Measurements from ENCODE around the gene FOXK1.

The FOXK1 gene

DNA sequence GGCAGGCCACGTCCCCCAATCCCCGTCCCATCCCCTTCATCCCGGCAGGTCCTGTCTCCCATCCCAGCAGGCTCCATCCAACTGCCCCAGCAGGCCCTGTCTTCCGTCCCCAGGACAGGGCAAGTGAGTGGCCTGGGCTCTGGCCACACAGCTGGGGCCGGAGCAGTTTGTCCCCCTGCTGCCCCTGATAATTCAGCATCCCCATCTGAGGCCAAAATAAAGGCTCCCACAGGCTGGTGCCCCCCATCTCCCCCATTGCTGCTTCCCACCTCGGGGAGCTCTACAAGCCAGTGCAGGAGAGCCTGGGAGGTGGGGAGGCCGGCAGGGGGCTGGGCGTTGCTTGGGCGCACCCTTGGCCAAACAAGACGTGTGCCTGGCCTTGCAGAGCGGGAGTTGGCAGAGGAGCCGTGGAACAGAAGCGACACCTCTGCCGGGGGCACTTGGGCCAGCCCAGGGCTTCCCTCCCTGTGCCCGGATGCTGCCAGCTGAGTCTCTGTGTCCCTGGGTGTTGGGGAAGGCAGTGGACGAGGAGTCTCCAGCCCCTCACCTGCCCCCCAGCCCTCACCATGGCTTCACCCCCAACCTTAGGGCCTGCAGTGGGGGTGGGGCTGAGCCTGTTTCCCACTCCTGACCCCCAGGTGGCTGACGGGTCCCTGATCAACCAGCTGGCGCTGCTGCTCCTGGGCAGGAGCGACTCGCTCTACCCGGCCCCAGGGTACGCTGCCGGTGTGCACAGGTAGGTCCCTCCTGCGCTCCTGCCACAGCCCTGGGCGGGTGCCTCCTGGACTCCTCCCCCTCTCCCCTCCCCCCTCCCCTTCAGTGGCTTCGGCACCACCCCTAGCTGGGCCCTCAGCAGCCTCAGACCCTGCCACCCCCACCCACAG lies 107.3 kb downstream of the FOXK1 start:
- ChIA-PET POLR2A (interaction anchor here (2.1 kb wide), 1 partner anchor 14 kb away, joined by 10 read pairs; the partner anchor contains the start of gene AP5Z1), CTCF (interaction anchor here (1.5 to 3.1 kb wide), 2 partner anchors 9 kb away, joined by 5 to 12 read pairs; no protein-coding TSS in a partner anchor)
- H3K4me3 ChIP-seq (ENCODE audit: low read depth, low read length), result no peak overlapping the region
- TF ChIP-seq, protein P1, sequence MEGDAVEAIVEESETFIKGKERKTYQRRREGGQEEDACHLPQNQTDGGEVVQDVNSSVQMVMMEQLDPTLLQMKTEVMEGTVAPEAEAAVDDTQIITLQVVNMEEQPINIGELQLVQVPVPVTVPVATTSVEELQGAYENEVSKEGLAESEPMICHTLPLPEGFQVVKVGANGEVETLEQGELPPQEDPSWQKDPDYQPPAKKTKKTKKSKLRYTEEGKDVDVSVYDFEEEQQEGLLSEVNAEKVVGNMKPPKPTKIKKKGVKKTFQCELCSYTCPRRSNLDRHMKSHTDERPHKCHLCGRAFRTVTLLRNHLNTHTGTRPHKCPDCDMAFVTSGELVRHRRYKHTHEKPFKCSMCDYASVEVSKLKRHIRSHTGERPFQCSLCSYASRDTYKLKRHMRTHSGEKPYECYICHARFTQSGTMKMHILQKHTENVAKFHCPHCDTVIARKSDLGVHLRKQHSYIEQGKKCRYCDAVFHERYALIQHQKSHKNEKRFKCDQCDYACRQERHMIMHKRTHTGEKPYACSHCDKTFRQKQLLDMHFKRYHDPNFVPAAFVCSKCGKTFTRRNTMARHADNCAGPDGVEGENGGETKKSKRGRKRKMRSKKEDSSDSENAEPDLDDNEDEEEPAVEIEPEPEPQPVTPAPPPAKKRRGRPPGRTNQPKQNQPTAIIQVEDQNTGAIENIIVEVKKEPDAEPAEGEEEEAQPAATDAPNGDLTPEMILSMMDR (IDR thresholded peaks at IDR 0.05; ENCODE audit: insufficient read depth, low read length, missing control alignments), result no peak
- DNase-seq (ENCODE audit: low read depth, low spot score), result no peak

DNA sequence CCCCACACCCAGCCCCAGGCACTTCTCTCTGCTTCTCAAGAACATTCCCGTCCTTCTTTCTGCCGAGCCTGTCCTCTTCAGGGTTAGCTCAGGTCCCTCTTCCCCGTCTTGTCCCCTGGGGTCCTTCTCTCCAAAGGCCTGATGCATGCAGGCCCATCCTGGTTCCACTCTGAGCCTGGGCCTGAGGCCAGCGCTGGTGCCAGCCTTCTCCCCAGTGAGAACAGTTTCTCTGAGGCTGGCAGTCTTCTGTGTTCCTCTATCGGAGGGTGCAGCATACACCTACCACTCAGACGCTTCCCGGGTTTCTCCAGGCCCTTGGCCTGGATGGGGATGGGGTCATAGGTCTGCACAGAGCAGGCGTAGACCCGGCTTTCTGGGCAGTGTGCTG lies 108.0 kb downstream of the FOXK1 start:
- ChIA-PET CTCF (interaction anchor here (0.7 to 1.5 kb wide), 2 partner anchors 8 to 295 kb away, joined by 3 to 5 read pairs; no protein-coding TSS in a partner anchor), POLR2A (interaction anchor here (2.1 kb wide), 1 partner anchor 14 kb away, joined by 10 read pairs; the partner anchor contains the start of gene AP5Z1)
- DNase-seq (ENCODE audit: low read depth, low spot score), result no peak
- TF ChIP-seq, protein P1 (IDR thresholded peaks at IDR 0.05; ENCODE audit: insufficient read depth, low read length, missing control alignments), result no peak
- H3K4me3 ChIP-seq (ENCODE audit: low read depth, low read length), result no peak overlapping the region

DNA sequence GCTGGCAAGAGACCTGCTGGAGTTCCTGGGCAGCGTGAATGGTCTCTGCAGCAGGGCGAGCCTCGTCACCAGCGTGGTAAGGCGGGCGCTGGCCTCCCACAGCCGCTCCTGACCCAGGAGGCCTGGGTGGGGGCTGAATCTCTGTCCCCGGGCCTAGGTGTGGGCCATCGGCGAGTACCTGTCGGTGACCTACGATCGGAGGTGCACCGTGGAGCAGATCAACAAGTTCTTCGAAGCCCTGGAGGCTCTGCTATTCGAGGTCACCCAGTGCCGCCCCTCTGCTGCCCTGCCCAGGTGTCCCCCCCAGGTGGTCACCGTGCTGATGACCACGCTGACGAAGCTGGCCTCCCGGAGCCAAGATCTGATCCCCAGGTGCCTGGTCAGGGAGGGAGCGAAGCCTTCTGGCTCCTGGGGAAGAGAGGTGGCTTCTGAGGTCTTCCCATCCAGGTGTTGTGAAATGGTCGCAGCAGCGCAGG lies 108.5 kb downstream of the FOXK1 start:
- ChIA-PET POLR2A (no interaction called here), CTCF (interaction anchor here (0.6 to 3.3 kb wide), 6 partner anchors 8 to 299 kb away, joined by 3 to 36 read pairs (median 4); partner anchors contain the start of gene AP5Z1)
- DNase-seq (ENCODE audit: low read depth, low spot score), result no peak
- no peak overlapping the region for H3K4me3 ChIP-seq (ENCODE audit: low read depth, low read length)
- TF ChIP-seq, protein P1 (IDR thresholded peaks at IDR 0.05; ENCODE audit: insufficient read depth, low read length, missing control alignments), result no peak

DNA sequence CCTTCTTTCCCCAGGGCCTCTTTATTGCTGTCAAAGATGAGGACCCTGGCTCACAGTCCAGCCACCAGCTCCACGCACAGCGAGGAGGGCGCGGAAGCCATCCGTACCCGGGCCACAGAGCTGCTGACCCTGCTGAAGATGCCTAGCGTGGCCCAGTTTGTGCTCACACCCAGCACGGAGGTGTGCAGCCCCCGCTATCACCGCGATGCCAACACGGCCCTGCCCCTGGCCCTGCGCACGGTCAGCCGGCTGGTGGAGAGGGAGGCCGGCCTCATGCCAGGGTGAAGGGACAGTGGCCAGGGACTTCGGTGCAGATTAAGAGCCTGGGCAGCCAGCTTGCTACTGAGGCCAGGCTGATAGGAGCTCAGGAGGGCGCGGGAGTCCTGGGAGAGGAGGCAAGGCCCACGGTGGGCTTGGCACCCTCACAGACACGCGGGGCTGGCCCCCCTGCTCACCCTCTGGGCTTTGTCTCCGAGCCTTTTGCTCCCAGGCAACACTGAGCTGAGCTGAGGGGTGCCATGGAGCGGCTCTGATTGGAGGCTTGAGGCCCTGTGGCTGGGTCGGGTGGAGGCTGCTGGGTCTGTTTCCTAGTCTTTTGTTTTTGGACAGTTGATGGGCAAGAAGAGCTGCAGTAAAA lies 109.1 kb downstream of the FOXK1 start:
- CTCF ChIA-PET, result interaction anchor here (0.6 to 3.9 kb wide), 11 partner anchors 7 to 659 kb away, joined by 3 to 36 read pairs (median 5); partner anchors contain the start of genes AP5Z1 and RADIL
- DNase-seq (ENCODE audit: low read depth, low spot score), result no peak
- POLR2A ChIA-PET, result no interaction called here
- no peak overlapping the region for H3K4me3 ChIP-seq (ENCODE audit: low read depth, low read length)
- TF ChIP-seq, protein P1 (IDR thresholded peaks at IDR 0.05; ENCODE audit: insufficient read depth, low read length, missing control alignments), result no peak

DNA sequence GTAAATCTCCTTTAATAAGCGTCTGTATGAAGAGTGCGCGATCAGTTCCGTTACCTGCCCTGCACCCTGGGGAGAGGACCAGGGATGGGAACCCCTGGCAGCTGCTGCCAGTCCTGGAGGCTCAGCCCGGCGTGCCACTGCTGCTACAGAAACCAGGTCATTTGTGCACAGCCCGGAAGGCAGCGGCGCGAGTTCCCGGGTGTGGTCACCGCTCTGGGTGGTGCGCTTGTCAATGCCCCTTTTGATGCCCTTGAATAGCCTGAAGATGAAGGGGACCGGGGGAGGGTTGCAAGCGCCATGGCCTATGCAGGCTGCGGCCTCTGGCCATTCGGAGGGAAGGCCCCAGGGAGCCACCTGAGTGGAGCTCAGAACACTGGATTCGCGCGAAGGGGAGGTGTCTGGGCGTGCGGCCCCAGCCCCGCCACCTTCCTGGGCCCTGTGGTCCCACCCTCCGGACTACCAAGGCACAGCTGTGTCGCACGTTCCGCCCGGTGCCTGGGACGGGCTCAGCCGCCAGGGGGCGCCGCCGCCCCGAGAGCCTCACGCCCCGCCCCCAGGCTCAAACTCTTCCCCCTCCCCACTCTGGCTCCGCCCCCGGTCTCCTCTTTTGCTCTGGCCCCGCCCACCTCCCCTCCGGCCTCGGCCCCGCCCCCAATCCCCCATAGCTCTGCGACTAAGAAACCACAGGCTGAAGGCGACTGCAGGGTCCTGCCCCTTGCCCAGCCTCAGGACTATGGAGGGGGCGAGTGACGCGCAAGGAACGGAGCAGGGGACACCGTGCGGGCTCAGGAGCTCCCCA lies 109.8 kb downstream of the FOXK1 start:
- H3K4me3 ChIP-seq (ENCODE audit: low read depth, low read length), result peak overlapping the region; percentile 33
- CTCF ChIA-PET, result interaction anchor here (0.7 to 3.9 kb wide), 16 partner anchors 9 to 672 kb away, joined by 3 to 36 read pairs (median 3); partner anchors contain the start of genes AP5Z1 and RADIL
- TF ChIP-seq, protein P1 (IDR thresholded peaks at IDR 0.05; ENCODE audit: insufficient read depth, low read length, missing control alignments), result peak; percentile 80

More for the DNA sequence above, 109.8 kb downstream of the FOXK1 start:
- DNase-seq (ENCODE audit: low read depth, low spot score), result no peak
- POLR2A ChIA-PET, result interaction anchor here (1.2 to 2.0 kb wide), 2 partner anchors 13 to 16 kb away, joined by 4 to 9 read pairs; partner anchors contain the start of gene AP5Z1

Measured in AG04449 (cell line).